GM21619 (cell line): Measurements from ENCODE around the gene NTNG2.

Experiments used
- ATAC-seq: cut with Tn5 transposase; IDR thresholded peaks from one replicate; pipeline ENCODE4 v1.9.1; 2021; ENCODE audit not compliant: unreplicated experiment

The NTNG2 gene

DNA sequence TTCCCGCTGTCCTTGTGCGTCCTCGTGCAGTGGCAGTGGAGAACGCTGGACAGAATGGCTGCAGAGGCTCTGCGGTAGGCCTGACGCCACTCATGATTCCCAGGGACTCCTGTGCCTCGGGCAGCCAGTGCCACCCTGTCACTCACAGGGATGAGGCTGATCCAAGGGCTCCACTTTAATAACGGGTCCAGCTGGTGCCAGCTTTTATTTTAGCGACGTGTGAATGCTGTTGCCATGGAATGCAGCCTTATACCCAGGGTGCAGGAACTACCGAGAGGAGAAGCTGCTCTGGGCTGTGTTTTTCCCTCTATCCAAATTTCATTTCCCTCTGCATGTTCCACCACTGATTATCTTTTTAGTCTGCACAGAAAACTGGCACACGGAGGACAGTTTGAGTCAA lies 15.8 kb upstream of the NTNG2 start:
- ATAC-seq = no peak

DNA sequence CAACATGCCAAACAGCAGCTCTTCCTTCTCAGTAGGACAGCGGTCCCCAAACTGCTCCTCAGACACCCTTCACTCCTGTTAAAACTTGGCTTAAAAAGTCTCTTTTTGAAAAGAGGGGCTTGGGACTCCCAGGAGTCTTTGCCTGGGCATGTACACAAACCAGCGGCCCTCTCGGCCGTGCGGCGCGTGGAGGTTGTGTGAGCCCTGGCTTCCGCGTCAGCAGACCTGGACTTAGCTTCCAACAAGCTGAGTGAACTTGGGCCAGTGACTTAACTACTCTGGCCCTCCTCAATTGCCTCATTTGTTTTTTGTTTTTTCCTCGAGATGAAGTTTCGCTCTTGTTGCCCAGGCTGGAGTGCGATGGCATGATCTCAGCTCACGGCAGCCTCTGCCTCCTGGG lies 15.3 kb upstream of the NTNG2 start:
- no peak for ATAC-seq

DNA sequence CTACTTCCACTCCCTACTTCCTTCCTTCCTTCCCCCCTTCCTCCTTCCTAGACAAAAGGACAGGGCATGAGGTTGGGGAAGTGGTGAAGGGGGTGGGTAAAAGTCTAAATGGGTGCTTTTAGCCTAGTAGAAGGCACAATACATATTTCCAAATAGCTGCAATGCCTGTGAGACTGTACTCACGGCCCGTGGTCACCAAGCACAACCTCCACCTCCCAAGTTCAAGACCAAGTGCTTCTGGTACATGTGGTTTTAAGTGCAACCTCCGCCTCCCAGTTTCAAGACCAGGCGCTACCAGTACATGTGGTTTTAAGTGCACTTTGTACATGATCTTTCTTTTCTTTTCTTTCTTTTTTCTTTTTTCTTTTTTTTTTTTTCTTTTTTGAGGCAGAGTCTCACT lies 14.5 kb upstream of the NTNG2 start:
- ATAC-seq = no peak

DNA sequence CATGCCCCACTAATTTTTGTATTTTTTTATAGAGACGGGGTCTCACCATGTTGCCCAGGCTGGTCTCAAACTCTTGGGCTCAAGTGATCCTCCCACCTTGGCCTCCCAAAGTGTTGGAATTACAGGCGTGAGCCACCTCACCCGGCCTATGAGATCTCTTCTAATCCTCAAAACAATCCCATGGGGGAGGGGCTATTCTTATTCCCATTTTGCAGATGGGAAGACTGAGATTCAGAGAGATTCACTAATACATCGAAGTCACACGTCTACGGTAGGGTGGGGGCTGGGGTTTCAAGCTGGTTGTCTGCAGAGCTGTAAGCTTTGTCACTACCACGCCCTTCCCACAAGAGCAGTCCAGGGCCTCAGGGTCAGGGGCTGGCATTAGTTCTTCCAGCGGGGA lies 14.0 kb upstream of the NTNG2 start:
- no peak for ATAC-seq

DNA sequence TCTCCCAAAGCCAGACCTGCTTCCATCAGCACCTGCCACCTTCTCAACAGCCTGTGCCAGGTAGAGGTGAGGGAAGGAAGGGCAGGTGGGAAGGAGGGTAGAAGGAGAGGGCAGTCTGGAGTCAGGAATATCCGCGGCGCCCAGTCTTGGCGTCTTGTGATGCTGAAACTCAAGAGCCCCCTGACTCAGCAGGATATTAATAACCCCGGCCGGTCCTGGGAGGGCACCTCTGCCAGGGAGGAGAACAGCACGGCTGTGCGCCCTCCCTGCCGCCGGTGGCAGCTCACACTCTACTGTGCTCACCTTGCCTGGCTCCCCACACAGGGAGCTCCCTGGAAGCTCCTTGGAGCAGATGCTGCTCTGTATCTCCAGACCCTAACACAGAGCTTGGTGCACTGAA lies 11.6 kb upstream of the NTNG2 start:
- no peak for ATAC-seq

DNA sequence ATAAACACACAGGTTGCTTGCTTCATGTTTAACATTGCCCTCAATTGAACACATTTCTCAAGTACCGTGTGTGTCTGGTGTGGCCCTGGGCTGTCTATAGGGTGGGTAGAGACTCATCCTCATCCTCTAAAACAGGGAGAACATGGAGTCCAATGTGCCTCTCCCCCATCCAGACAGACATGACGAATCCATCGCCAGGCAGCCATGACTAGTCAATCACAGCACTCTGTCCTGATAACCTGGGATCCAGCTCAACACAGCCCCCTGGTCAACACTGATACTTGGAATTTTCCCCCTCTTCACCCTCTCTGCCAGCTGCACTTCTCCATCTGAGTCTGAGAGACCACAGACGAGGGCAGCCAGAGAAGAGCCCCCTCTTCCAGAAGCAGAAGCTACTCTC lies 10.7 kb upstream of the NTNG2 start:
- ATAC-seq = no peak

DNA sequence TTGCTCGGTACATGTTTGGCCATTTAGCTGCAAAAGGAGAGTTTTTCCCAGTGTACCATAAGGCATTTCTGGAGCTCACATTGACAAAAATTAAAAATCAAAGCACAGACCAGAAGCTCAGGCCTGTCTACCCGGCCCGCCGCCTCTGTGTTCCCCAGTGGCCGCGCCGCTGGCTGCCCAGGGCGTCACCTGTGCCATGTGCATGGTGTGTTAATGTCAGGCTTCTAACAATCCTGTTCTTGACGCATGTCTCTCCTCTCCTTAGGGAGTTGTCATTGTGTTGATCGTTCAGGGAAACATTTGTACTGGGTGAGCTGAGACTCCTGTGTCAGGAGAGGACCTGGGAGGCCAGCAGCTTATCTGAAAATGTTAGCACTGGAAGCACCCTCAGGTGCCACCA lies 9.6 kb upstream of the NTNG2 start:
- no peak for ATAC-seq

DNA sequence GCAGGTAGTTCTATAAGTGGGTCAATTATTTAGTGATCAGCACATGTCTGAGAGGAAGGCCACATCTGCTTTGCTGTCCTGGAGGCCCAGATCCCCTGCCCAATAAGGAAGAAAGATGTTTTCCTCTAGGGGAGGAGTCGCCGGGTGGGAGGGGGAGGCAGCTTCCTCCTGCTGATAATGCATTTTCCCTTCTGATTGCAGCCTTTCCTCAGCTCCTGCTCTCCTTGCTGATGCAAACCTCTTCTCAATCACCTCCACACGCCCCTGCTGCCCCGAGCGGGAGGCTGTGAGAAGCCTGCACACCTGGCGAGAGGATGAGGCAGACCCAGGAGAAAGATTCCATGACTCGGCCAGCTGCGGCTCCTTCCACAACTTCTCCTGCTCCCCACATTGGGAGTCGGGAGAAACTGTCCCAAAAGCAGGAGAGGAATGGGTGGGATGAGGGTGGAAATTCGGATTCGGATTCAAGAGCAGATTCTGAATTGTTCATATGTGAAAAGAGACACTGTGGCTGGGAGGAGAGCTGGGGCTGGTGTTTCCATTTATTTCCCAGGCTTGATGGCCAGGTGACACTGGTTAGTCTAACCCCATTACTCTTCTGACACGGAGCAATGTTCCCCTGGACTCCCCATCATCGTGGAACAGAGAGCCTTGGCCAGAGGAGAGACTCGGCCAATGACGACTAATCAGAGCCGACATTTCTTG lies 6.8 kb upstream of the NTNG2 start:
- no peak for ATAC-seq

DNA sequence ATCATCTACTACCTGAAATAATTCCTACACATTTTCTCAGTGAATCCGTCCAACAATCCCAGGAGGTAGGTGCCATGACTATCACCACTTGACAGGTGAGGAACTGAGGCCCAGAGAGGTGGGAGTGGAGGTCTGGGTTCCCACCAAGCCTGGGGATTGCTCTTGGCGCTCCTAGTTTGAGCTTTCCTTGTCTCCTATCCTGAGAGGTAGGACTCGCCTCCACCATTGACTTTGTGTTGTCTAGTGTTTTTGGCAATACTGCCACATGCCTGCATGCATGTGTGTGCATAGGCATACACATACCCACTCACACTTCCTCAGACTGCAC lies 6.3 kb upstream of the NTNG2 start:
- ATAC-seq = no peak

DNA sequence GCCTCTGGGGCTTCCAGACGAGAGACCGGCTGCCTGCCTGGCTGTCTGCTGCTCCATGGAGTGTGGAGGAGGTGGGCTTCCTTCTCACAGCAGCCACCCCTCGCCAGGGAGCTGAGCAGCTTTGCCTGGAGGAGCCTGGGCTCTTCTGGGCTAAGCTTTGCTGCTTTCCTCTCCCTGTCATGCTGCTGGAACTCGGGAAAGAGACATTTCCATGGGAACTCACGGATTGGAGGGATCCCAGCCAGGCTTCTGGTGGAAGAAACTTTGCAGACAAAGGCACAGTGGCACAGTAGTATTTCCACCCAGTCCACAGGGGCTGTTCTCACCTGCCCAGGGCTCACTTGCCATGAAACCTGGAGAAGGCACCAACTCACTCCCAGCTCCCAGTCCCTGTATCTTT lies 5.6 kb upstream of the NTNG2 start:
- ATAC-seq = no peak

DNA sequence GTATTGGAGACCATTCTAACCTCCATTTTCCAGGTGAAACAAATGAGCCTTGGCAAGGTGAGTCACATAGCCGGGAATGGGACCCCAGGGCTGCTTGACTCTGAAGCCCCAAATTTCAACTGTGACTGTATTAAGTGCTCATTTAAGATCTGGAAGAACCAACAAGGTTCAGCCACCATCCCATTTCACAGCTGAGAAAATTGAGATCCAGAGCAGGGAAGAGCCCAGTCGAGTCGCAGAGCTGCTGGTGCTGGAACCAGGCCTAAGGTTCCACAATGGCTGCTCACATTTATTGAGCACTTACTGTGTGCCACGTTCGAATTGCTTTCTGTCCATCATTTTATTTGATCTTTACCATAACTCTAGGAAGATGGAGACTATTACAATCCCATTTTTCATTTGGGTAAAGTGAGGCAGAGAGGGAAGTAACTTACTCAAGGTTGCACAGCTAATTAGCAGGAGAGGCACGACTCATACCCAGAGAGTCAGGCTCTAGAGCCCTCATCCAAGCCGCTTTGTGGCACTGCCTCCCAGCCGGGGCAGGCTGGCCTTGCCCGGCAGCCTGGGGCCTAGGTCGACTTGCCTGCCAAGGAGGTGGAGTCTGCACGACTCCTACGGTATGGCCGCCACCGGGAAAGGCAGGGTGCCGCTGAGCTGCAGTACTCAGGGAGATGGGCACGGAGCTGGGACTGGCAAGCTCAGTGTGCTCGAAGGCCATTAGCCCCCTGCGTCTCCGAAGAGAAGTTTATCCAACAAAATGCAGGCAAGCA lies 4.3 kb upstream of the NTNG2 start:
- ATAC-seq = no peak

DNA sequence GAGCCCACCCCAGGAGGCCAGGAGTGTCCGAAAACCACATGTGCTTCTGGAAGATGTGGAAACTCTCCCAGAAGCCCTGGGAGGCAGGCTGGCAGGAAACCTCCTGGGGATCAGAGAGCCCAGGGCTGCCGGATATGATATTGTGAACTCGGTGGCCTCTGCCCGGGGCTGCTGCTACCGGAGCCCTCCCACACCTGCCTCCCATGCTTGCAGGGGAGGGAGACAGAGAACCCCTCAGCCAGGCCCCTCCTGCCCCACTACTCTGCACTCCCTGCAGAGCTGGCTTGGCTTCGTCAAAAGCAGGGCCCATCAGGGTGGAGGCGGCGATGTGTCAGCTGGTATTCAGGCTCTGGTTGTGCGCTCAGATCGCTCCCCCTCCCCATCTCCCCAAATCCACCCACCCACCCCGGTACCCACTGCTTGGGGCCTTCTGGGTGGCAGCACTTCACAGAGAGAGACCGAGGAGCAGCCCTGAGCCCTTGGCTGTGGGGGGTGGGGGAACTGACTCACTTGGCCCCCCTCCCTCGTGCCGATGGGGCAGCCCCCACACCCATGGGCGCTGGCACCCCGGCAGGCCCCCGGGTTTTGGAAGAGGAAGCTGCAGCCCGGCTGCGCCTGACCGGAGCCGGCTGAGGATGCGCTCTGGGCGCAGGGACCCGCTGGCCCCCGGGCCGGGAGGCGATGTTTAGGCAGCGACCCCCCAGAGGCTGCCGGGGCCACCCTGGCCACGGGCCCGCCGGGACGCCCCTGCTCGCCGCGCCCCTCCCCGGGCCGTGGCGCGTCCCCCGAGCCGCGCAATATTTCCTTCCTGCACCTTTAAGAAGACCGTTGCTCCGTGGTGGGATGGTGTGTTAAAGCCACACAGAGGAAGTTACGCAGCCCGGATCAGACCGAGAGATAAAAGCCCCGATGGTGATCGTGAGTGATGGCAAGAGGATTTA lies 786 bp upstream of the NTNG2 start:
- no peak for ATAC-seq

DNA sequence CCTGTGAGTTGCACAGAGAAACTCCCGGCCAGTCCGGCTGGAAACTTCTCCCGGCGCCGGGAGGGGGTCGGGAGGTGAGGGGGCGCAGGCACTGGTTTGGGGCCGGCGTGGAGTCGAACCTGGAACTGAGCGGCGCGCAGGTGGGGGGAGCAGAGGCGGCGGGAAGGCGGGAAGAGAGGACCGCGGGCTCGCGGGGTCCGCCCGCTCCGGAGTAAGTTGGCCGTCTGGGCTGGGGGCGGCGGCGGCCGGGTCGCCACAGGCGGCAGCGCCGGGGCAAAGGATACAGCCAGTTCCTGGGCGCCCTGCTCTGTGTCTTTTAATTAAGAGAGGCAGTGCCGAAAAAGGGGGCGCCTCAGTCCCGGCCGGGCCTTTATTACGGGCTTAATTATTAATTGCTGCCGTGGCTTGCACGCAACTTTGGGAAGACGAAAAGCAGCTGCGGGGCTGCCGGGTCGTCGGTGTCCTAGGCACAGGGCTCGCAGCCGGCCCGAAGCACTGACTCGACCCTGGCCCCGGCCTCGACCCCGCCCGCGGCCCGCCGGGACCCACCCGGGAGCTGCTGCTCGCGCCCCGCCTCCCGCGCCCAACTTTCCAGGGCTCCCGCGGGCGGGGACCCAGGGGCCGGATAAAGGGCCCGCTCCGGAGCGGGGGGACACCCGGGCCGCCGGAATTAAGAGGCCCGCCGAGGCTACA lies 1.1 kb downstream of the NTNG2 start:
- no peak for ATAC-seq

DNA sequence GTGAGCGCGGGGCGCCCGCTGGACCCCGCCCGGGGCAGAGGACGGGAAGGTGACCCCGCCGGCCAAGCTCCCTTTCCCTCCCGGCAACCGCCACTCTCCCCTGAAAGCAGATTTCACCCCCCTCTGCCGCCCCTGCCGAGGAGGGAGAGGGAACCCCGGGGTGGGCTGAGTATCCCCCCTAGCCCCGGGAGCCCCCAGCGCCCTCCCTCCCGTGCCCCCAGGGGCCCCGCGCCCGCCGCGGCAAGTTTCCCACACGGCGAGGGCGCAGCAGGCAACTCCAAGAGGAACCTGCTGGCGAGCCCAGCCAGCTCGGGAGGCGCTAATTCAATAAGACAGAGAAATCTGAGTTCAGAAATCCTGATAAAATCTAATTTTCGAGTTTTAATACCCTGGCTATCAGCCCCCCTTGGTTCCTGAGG lies 1.6 kb downstream of the NTNG2 start:
- ATAC-seq = no peak

DNA sequence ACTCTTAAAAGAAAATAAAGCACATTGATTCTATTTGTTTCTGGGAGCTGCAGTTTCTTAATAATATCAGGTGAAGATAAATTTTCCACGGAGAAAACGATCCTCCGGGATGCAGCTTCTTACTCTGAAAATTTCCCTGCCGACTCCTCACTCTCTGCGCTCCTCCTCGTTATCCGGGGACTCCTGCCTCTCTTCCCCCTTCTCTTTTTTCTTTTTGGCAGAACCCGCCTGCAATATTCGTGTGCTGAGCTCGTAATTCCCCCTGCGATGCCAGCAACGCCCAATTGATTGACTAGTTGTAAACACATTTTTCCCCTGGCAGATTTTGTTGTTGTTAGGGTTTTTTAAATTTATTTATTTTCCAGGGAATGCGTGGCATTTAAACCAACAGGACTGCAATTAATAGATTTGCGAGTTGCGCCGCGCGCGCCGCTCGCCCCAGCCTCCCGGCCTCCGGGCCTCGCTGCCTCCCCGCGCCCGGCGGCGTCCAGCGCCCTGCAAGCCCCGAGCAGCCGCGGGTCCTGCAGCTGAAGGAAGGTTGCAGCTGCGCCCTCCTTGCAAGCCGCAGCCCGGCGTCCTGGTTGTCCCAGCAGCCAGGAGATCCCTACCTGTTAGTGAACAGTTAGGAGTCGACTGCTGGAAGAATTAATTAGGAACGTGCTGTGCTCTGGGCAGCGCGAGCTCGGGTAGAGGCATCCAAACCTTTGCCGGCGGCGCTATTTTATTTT lies 2.2 kb downstream of the NTNG2 start:
- no peak for ATAC-seq

DNA sequence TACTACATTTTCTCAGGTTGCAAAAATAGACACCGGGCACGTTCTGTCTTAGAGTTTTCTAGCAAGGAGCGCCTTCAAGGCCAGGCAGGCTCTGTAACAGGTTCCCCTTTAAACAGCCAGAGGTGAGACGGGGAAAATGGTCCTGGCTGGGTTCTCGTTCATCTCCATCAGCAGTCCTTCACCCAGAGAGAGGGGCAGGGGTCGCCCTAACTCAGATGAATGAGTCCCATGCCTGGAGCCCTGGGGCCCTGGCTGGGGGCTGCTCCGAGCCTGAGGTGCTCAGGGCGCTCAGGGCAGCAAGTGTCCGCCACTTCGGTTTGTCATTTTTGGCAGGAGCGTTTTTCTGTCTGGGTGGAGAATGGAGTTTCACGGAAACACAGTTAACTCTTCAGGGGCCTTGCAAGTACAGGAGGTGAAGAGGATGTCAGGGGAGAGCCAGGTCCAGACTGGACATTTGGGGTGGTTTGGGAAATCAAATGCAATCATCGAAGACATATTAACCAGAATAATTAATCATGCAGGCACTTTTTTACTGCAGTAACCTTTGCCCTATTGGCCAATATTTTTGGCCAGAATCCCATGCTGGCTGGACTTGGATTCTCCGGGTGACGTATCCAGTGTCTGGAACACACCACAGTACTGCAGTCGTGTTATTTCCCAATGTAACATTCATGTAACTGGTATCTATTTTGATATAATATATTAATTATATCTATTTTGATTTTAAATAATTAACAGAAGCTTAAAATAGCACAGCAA lies 2.9 kb downstream of the NTNG2 start:
- ATAC-seq = no peak

DNA sequence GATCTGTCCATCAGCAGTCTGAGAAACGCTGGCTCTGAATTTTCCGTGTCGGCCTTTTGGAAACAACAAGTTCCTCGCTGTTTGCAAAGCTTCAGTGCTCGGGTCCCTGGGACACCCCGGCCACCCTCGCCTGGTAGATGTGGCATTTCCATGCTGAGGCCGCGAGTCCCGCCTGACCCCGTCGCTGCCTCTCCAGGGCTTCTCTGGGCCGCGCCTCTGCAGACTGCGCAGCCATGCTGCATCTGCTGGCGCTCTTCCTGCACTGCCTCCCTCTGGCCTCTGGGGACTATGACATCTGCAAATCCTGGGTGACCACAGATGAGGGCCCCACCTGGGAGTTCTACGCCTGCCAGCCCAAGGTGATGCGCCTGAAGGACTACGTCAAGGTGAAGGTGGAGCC lies 4.7 kb downstream of the NTNG2 start:
- ATAC-seq = no peak

DNA sequence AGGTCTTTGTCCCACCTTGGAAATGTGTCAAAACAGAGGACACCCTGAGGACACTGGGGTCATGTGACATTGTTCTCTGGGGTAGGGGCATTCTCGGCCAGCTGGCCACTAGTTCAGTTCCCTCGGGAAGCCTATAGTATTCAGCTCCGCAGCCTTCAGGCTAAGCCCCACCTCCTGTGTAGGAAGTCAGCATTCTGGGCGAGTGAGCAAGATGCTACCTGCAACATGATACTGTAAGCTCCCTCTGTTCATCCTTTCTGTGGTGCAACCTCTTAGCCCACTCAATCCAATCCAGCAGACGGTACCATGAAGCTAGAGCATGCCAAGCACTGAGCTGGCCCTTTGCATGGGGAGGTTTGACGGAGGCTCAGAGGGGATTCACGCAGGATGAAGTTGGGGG lies 5.3 kb downstream of the NTNG2 start:
- no peak for ATAC-seq

DNA sequence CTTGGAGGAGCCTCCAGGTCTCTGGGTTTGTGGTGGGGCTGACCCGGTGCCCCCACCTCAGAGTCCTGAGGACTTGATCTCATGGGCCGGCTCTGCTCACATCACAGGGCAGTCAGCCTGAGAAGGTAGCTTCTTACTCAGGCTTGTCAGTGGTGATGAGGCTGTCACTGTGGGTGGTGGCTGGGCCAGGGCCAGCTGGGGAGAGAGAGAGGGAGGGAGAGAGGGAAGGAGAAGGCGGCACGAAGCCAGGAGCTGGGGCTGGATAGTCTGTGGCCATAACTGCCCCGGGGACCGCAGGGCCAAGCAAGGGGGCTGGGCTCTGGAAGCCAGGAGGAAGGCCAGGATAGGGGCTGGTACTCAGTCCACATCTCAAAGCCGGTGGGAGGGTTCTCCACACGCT lies 6.5 kb downstream of the NTNG2 start:
- no peak for ATAC-seq

DNA sequence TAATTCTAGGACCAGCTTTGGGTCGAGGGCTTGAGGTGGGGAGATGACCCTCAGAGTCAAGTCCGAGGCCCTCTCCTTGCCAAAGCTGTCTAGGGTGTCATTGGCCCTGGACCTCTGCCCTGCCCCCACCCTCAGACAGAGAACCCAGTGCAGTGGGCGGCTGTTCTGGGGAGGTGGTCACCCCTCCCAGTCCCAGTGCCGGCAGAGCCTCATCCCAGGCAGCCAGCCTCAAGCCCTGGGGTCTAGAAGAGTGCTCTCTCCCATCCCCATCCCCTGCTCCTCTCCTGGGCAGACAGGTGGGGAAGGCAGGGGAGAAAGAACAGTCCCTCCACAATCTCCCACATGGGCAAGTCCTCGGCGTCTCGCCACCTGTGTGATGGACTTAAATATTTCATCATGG lies 7.0 kb downstream of the NTNG2 start:
- no peak for ATAC-seq
